ENCODE data around the gene REV1. TPM values are rescaled to one million over a fixed set of nuclear protein-coding genes. Genes with fewer than 3 reads are reported as not detected.

Gene REV1
- total RNA-seq, 3 donors from 2014 or later = 40.8 to 89.1 (median 78.0) TPM

- Histone ChIP-seq H3K4me1 (no peaks in the 10 kb centered on the region), H3K36me3 (no peaks in the 10 kb centered on the region), H3K27ac (no peak overlapping the region), H3K4me3 (no peak overlapping the region), H3K27me3 (no peaks in the 10 kb centered on the region), H3K9me3 (no peaks in the 10 kb centered on the region)
- intact Hi-C loops (cut with DNase I; ENCODE audit: low total_unique reads) = no loop called here
- DNase-seq (ENCODE audit: low spot score in 2 of 2) = no peak
- TF ChIP-seq POLR2A (IDR thresholded peaks at IDR 0.05) (no peak), POLR2AphosphoS5 (IDR thresholded peaks at IDR 0.05) (no peak)
- TF ChIP-seq, protein P1, sequence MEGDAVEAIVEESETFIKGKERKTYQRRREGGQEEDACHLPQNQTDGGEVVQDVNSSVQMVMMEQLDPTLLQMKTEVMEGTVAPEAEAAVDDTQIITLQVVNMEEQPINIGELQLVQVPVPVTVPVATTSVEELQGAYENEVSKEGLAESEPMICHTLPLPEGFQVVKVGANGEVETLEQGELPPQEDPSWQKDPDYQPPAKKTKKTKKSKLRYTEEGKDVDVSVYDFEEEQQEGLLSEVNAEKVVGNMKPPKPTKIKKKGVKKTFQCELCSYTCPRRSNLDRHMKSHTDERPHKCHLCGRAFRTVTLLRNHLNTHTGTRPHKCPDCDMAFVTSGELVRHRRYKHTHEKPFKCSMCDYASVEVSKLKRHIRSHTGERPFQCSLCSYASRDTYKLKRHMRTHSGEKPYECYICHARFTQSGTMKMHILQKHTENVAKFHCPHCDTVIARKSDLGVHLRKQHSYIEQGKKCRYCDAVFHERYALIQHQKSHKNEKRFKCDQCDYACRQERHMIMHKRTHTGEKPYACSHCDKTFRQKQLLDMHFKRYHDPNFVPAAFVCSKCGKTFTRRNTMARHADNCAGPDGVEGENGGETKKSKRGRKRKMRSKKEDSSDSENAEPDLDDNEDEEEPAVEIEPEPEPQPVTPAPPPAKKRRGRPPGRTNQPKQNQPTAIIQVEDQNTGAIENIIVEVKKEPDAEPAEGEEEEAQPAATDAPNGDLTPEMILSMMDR (IDR thresholded peaks at IDR 0.05) = no peak
Measured at GRCh38 chr2:99520195-99520594, 30.4 kb upstream of the REV1 start.

GRCh38 chr2:99514357-99514756 is 24.5 kb upstream of the REV1 start:
- H3K4me3 ChIP-seq = no peak overlapping the region
- TF ChIP-seq POLR2A (IDR thresholded peaks at IDR 0.05) = no peak
- TF ChIP-seq, protein P1 (IDR thresholded peaks at IDR 0.05) = no peak
- TF ChIP-seq POLR2AphosphoS5 (IDR thresholded peaks at IDR 0.05) = no peak
- H3K9me3 ChIP-seq = no peaks in the 10 kb centered on the region
- intact Hi-C loops (cut with DNase I; ENCODE audit: low total_unique reads) = no loop called here
- DNase-seq (ENCODE audit: low spot score in 2 of 2) = no peak
- no peaks in the 10 kb centered on the region for H3K27me3 ChIP-seq
- no peaks in the 10 kb centered on the region for H3K36me3 ChIP-seq
- no peaks in the 10 kb centered on the region for H3K4me1 ChIP-seq
- H3K27ac ChIP-seq = no peak overlapping the region

- no peaks in the 10 kb centered on the region for H3K9me3 ChIP-seq
- DNase-seq (ENCODE audit: low spot score in 2 of 2) = no peak
- no peaks in the 10 kb centered on the region for H3K4me1 ChIP-seq
- H3K27me3 ChIP-seq = no peaks in the 10 kb centered on the region
- no peak overlapping the region for H3K27ac ChIP-seq
- intact Hi-C loops (cut with DNase I; ENCODE audit: low total_unique reads) = no loop called here
- no peaks in the 10 kb centered on the region for H3K36me3 ChIP-seq
- no peak overlapping the region for H3K4me3 ChIP-seq
- TF ChIP-seq, protein P1 (IDR thresholded peaks at IDR 0.05) = no peak
- TF ChIP-seq POLR2A (IDR thresholded peaks at IDR 0.05) (no peak), POLR2AphosphoS5 (IDR thresholded peaks at IDR 0.05) (no peak)
Measured at GRCh38 chr2:99512181-99512591, 22.4 kb upstream of the REV1 start.

DNA sequence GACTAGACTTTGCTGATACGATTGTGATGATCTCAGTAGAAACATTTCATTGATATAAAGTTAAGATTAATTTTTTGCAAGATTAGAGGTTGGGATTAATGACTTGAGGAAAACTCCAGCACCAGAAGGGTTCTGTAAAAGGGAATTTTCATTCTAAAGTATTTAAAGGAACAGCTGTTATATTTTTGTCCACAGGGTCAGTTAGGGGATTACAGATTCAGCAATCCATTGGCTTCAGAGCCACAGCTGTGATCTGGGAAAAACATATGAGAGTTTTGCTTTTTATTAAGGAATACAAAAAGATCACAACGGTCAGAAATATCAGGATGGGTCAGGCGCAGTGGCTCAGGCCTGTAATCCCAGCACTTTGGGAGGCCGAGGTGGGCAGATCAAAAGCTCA is 19.6 kb upstream of the REV1 start:
- intact Hi-C loops (cut with DNase I; ENCODE audit: low total_unique reads) = no loop called here
- H3K4me3 ChIP-seq = no peak overlapping the region
- no peaks in the 10 kb centered on the region for H3K9me3 ChIP-seq
- DNase-seq (ENCODE audit: low spot score in 2 of 2) = no peak
- H3K36me3 ChIP-seq = no peaks in the 10 kb centered on the region
- no peak overlapping the region for H3K27ac ChIP-seq
- TF ChIP-seq POLR2AphosphoS5 (IDR thresholded peaks at IDR 0.05) (no peak), POLR2A (IDR thresholded peaks at IDR 0.05) (no peak)
- TF ChIP-seq, protein P1 (IDR thresholded peaks at IDR 0.05) = no peak
- no peaks in the 10 kb centered on the region for H3K27me3 ChIP-seq
- no peaks in the 10 kb centered on the region for H3K4me1 ChIP-seq

- no peaks in the 10 kb centered on the region for H3K36me3 ChIP-seq
- intact Hi-C loops (cut with DNase I; ENCODE audit: low total_unique reads) = no loop called here
- H3K9me3 ChIP-seq = no peaks in the 10 kb centered on the region
- DNase-seq (ENCODE audit: low spot score in 2 of 2) = no peak
- no peak overlapping the region for H3K27ac ChIP-seq
- TF ChIP-seq POLR2AphosphoS5 (IDR thresholded peaks at IDR 0.05) = no peak
- TF ChIP-seq, protein P1 (IDR thresholded peaks at IDR 0.05) = no peak
- no peak for TF ChIP-seq POLR2A (IDR thresholded peaks at IDR 0.05)
- no peak overlapping the region for H3K4me3 ChIP-seq
- no peaks in the 10 kb centered on the region for H3K4me1 ChIP-seq
- no peaks in the 10 kb centered on the region for H3K27me3 ChIP-seq
Measured at GRCh38 chr2:99507937-99508818, 18.4 kb upstream of the REV1 start.
